Hindlimb muscle (tissue), 1 donor: ENCODE results near the gene DMXL1. TPM values are rescaled to one million over a fixed set of nuclear protein-coding genes. Genes with fewer than 3 reads are reported as not detected.
A peak's percentile ranks its signal among the peaks of the same experiment; 100 is the strongest.

Experiments
- DNase-seq: peaks from one replicate; pipeline ENCODE4 v3.0.0-alpha.2; 2013
- polyA plus RNA-seq: library from polyadenylated mRNA; unstranded; fragments of 120-200 nt; gene quantifications from one replicate; pipeline ENCODE4 v1.2.1, GENCODE V29; 2013; ENCODE audit not compliant: insufficient read length

Gene DMXL1, protein sequence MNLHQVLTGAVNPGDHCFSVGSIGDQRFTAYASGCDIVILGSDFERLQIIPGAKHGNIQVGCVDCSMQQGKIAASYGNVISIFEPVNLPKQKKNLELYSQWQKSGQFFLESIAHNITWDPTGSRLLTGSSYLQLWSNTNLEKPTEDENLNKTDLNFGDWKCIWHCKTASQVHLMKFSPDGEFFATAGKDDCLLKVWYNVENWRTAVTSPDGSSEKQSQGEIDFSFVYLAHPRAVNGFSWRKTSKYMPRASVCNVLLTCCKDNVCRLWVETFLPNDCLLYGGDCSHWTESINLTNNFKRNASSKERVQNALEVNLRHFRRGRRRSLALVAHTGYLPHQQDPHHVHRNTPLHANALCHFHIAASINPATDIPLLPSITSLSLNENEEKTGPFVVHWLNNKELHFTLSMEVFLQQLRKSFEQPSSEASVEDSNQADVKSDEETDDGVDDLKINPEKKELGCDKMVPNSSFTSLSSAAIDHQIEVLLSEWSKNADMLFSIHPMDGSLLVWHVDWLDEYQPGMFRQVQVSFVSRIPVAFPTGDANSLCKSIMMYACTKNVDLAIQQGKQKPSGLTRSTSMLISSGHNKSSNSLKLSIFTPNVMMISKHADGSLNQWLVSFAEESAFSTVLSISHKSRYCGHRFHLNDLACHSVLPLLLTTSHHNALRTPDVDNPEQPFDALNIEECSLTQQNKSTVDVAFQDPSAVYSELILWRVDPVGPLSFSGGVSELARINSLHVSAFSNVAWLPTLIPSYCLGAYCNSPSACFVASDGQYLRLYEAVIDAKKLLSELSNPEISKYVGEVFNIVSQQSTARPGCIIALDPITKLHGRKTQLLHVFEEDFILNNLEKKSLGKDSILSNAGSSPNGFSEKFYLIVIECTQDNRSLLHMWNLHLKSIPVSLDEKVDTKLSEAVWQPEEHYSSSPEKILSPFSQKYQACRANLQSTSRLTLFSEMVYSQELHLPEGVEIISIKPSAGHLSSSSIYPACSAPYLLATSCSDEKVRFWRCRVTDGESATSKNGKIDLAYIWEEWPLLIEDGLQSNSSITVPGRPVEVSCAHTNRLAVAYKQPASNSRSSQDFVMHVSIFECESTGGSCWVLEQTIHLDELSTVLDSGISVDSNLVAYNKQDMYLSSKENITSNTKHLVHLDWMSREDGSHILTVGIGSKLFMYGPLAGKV (N-terminal part only)
- 20.1 TPM for polyA plus RNA-seq

DNA sequence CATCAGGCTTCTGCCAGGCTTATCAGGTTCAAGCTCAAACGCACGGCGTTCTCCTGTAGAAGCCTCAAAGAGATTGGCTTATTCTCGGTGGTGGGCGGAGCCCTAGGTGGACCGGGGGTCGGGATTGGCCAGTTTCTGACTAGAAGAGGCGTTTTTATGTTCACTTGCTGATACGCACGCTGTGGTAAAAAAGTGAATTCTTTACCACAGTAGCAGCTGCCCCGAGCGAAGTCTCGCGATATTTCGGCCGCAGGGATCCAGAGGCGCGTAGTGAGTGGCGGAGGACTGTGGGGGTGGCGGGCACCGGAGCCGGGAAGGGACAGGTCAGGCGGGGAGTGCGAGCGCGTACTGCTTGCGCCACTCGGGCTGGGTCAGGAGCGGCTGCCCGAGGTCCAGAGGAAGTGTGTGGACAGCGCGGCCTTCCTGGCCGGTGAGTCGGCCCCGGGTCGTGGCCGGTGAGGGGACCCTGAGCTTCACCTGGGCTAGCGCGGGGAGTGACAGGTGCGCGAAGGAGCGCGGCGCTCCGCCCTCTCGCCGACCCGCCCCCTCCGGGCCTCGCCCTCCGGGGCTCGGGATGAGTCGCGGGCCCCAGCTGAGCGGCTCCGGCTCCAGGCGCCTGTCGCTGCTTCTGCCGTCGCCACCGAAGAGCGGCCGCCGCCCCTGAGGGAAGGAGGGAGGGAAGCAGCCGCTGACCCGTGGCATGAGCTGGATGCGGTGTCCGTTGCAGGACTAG, at the start of gene DMXL1:
Gene DMXL1, plus strand, starts transcription at position 260 of the 733 bp plus-strand sequence. CDS start 483 bp downstream, outside the sequence.
- DNase-seq = peak; percentile 99

DNA sequence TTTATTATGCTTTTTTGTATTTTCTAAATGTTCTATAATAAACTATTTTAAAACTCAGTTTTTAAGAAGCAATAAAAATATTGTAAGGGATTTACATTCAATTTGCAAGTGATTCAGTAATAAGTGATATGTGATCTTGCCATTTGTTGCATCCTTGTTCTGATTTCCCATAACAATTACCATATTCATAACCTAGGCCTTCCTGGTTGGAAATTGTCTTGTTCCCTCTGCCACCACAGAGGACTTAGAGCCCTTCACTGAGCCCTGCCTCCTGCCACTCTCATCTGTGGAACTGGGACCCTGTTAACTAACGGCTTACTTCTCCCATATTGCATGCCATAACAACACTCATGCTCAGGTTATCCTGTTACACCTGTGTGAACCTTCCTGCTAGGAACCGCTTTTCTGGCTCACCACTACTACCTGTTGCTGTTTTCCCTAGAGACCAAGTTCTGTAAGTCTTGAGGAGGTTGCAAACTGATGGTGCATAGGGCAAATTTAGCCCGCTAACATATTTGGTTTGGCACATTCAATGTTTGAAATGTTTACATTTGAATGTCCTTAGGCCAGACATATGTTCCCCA, 49.6 kb upstream of the DMXL1 start:
- DNase-seq = no peak

DNA sequence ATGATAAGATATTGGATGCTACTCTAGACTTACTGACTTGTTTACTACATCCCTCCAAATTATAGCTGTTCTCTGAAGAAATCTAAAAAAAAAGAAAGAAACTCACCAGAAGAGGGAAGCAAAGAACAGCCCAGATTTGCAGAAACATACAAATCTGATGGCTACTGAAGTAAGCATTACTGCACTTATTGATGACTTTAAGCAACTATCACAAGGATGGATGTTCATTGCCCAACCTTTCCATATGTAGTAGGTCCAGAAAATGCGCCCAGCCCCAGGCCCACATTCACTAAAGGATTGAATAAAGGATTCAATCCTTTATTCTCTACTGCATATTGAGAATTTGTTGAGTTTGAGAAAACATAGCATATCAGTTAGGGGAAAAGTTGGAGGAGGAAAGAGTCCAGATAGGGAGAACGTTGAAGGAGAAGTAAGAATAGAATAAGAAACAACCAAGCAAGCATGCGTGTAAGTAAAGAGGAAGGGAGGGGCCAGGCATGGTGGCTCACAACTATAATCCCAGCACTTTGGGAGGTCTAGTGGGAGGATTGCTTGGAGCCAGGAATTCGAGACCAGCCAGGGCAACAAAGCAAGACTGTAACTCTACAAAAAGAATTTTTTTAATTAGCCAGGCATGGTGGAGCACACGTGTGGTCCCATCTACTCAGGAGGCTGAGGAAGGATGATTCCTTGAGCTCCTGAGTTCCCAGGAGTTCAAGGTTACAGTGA, 48.7 kb upstream of the DMXL1 start:
- DNase-seq = peak; percentile 14

DNA sequence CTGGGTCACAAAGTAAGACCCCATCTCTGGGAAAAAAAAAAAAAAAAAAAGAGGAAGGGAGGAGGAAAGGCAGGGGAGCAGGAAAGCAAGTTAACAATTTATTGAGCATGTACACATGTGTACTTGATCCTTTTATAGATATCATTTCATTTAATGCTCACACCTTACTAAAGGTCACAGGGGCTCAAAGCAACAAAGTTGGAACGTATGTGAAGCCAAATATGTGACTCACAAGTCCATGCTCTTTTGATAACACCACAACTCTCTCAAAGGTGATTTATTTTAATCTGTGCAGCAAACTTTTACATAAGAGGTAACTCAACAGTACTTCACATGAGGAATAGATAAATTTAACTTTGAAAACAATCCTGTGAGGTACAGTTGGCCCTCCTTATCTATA, 48.1 kb upstream of the DMXL1 start:
- DNase-seq = no peak

DNA sequence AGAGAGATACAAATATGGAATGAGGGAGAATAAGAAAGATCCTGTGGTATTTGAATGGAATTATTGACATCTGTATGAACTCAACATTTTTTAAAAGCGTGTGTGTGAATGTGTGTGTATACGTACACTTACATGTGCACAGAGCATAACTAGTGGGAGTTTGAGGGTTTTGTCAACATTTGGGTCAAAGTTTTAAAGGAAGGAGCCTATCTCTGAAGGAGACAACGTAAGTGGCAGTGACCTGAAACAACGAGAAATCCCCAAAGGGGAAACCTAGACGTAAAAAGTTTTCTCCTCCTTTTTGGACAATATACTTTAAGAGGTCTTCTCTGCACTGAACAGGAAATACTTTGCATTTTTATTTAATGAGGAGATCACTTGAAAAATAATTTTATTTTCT, 42.3 kb upstream of the DMXL1 start:
- no peak for DNase-seq

DNA sequence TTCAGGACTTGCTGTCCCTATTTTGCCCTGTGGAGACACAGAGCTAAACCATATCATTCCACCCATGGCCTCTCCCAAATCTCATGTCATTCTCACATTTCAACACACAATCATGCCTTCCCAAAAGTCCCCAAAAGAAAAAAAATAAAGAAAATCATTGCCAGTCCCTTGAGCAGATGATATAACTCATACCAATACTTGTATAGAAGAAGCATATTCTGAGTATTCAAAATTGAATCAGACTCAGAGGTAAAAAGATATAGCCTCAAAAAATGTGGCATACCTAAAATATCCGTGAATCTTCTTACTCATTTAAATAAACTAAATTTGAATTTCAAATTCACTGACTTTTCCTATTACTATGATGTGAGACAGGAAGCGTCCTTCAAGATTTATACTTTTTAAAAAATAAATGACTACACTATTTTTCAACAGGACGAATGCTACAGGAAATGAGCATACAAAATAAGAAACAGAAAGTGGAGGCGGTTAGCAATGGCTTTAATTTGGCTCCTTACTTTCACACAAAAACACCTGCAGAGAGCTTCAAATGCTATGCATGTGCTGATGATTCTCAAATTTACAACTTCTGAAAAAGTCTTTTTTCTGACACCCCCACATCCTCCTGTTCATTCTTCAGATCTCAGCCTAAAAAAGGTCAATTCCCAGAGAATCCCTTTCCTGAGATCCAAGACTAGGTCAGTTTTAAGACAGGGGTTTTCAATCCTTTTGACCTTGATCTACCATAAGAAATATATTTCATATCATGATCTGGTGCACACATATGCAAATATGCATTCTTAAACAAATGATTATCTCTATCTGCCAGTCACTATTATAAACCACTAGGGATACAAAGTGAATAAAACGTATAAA, 39.6 kb upstream of the DMXL1 start:
- no peak for DNase-seq

DNA sequence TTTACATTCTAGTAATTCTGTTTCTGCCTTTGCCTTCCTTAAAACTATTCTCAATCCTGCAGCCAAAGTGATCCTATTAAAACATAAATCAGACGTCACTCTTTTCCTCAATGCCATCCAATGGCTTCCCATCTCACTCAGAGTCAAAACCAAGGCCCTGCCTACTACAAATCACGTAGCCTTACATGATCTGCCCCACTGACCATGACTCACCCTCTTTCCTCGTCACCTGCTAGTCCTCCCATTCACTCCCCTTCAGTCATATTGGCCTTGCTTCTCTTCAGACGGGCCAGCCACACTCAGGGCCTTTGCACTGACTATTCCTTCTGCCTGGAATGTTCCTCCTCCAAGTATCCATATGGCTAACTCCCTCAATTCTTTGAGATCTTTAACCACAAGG, 39.0 kb upstream of the DMXL1 start:
- DNase-seq = no peak

DNA sequence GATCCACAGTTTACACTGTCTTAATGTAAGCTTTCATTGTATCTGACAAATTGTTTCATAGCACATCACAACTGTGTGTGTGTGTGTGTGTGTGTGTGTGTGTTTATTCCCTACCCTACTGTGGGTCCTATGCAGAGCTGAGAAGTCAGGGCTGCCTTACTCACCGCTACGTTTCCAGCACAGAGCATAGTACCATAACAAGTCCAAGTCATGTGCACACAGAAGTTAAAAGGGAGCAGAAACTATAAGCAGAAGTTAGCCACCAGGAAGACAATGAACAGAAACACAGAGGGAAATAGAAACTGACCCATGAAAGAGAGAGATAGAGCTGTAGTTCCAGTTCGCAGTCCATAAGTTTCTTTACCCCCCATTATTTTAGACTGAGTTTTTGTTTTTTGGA, 38.2 kb upstream of the DMXL1 start:
- no peak for DNase-seq

DNA sequence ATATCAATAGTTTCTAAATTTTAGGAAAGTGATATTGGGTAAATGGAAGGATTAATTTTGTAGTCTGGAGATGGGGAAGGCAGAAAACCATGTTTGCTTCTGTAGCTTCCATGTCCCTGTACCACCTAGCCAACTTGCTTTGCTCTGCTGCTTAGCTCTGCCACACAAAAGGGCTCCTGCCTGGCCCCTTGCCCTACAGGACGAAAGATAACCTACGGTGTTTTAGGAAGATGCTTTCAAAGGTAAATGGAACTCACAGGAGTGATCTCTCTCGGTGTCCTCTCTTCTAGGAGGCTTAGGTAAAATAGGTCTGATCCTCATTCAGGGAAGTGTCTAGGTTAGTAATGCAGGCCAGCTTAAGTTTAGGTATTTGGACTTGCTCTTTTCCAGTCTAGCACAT, 37.8 kb upstream of the DMXL1 start:
- no peak for DNase-seq

DNA sequence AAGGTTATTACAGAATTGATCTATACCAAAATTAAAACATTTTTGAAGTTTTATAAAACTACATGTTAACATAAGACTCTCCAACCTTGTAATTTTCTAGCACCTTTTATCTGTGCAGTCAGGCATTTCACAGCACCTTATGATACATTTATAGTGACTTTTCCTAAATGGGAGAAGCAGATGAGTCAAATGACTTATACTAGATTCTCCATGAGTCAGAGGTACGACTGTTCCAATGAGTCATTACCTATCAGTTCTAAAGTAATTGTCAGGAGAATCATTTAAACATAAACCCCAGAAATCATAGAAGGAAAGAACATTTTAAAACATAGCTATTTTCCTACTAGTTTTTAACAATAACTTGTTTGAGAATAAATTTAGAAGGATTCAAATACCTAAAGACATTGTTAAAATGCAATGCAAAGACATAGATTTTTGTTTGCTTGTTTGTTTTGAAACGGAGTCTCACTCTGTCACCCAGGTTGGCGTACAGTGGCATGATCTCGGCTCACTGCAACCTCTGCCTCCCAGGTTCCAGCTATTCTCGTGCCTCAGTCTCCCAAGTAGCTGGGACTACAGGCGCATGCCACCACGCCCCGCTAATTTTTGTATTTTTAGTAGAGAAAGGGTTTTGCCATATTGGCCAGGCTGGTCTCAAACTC, 34.7 kb upstream of the DMXL1 start:
- DNase-seq = no peak

DNA sequence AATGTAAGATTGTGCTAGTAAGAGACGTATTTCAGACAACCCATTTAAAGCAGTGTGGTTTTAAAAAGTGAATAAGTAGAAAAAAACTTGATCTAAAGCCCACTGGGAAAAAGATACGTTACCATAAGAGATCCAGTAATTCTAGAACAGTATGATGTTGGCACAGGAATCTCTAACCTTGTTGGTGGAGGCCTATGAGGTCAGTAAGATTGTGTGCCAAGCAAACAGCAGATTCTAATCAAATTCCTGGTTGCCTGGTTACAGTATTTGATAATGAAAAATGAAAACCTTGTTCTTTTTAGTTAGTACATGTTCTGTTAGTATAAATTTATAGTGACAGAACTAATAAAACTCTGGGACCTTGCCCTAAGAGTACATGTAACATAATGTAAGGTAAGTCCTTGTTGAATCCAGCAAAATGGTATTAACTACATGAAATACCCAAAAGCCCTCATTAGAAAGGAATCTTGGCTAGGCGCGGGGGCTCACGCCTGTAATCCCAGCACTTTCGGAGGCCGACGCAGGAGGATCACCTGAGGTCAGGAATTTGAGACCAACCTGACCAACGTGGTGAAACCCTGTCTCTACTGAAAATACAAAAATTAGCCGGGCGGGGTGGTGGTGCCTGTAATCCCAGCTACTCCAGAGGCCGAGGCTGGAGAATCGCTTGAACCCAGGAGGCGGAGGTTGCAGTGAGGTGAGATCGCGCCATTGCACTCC, 33.2 kb upstream of the DMXL1 start:
- no peak for DNase-seq

DNA sequence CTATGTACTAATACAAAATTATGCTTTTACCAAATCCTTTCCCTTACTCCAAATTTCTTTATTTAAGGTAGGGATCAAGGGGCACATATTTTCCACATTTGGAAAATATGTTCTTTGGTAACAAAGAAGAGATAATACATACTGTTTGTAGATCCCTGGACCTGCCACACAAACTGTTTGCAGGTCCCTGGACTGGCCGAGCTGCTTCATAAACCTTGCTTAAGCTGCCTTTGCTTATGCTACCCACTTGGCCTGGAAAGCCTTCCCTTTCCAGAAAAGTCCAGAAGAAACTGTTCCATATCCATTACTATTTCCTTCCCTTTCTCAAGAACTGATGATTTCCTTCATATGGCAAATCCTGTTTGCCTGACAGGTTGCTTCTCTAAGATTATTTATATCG, 22.6 kb upstream of the DMXL1 start:
- DNase-seq = no peak

DNA sequence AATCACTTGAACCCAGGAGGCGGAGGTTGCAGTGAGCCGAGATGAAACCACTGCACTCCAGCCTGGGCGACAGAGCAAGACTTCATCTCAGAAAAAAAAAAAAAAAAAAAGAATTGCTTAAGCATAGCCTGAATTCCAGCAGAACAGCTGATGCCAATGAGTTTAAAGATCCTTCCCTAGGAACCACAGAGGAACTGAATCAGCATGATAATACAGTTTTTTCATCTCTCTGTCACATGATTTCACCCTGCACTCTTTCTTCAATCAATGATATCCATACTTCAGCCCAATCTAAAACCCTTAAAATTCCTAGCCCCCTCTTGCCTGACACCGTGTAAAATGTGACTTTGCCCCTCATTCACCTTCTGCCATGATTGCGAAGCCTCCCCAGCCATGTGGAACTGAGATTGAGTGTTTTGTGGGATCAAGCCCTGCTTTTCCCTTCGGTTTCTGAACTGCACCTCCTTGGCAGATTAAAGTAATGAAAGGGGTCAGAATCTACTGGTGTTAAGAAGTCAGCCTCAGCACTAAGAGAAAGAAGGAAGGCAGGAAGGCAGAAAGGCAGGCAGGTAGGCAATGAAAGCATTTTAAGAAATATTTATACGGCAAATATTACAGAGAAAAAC, 20.9 kb upstream of the DMXL1 start:
- DNase-seq = no peak

DNA sequence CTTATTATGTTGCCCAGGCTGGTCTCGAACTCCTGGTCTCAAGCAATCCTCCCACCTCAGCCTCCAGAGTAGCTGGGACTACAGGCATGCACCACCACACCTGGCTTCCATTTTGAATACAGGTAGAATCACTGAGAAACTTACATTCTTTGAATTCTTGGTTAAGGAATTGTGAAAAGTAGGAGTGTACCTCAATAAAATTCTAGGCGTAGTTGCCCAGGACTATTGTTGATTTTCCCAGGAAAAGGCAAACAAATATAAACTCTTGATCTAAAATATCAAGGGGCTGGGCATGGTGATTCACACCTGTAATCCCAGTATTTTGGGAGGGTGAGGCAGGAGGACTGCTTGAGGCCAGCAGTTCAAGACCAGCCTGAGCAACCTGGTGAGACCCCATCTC, 16.8 kb upstream of the DMXL1 start:
- no peak for DNase-seq

DNA sequence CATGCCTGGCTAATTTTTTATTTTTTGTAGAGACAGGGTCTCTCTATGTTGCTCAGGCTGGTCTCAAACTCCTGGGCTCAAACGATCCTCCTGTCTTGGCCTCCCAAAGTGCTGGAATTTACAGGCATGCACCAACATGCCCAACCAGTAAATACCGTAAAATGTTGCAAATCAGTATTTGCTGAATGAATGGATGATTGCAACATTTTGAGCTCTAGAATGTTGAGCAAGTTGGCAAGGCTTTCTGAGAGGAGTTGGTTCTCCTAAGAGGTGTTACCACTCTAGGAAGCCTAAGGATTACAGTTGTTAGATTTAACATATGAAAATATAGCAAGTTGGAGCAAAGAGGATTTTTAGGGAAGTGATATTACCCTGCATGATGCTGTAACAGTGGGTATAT, 15.6 kb upstream of the DMXL1 start:
- no peak for DNase-seq

DNA sequence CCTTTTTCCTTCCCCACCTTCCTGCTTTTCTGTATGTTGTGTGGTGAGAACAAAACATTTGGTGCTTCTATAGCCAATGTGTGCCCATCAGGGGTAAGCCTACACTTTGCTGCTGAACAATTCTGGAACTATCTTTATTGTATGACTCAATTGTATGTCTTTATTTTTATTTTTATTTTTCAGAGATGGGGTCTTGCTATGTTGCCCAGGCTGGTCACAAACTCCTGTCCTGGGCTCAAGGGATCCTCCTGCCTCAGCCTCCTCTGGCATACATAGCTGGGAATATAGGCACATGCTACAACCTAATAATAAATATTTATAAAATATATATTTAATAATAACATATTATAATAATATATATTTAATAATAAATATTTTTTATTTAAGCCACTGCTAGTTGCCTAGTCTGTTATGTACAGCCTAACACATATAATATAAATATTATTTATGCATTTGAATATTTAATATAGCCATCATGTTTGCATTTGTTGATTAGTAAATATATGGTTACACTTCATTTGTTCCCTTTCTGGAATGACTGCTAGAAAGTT, 11.8 kb upstream of the DMXL1 start:
- DNase-seq = no peak

DNA sequence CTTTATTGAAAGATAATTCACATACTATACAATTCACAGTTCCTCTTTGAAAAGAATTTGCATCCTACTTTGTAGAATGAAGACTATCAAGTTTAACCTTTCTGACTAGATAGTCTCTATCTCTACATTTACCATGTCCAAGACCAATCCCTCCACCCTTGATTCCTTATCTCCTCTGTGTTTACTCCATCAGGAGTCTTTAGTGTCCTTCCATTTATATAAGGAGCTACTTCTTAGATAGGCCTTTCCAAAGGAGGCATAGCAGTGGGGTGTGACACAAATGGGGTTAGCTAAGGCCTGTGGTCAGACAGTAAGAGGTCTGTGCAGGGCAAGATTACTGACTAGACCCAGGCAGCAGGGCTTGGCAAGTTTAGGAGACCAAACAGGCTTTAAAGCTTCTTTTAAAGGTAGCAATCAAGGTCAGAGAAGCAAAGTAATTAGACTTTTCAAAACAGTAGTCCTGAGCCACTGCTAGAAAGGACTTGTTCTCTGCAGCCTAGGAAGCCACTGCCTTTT, 11.1 kb upstream of the DMXL1 start:
- no peak for DNase-seq
